ENCODE results near the gene DIO1.
"Not testable (repeated sequence)": the region's sequence is repeated elsewhere in the genome, so short reads cannot be mapped to it uniquely, and the experiment has no call there.

The DIO1 gene

DNA sequence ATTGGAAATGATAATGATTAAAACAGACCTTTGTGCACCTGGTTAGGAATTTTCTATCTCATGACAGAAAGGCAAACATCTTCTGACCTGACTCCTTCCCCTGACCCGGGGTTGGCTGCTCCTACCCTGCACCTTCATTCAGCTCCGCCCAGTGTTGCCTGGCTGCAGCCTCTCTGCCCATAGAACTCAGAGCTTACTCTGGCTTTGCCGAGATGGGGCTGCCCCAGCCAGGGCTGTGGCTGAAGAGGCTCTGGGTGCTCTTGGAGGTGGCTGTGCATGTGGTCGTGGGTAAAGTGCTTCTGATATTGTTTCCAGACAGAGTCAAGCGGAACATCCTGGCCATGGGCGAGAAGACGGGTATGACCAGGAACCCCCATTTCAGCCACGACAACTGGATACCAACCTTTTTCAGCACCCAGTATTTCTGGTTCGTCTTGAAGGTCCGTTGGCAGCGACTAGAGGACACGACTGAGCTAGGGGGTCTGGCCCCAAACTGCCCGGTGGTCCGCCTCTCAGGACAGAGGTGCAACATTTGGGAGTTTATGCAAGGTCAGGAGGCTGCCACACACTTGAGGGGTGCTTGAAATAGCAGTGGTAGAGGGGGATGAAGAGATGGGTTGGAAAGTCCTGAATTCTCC, at the start of gene DIO1:
DIO1 (plus strand) TSS at position 189 of the 638 bp plus-strand sequence; CDS start at position 213, 24 bp downstream.
- no peak for DNase-seq (ENCODE audit: insufficient read length, low spot score)
- no peak for FAIRE-seq
- TF ChIP-seq POLR2A (IDR thresholded peaks at IDR 0.05; ENCODE audit: low read depth, low read length) = no peak

DNA sequence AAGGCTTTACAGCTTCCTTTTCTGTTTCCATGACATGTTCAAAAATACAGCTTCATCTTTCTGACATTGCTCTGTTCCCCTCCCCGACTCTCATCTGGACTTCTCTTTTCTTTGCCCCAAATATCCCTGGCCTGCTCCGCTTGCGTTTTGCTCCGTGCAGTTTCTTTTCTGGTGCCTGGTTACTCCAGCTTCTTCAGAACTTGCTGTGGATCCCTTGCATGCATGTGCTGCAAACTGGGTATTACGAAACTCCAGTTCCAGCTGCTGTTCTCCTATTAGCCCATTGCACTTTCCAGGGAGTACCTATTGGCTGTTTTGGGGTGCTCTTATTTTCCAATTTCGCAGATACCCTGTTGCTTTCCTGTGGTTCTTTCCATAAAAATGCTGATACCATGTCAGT, 46.0 kb upstream of the DIO1 start:
- TF ChIP-seq POLR2A (IDR thresholded peaks at IDR 0.05; ENCODE audit: low read depth, low read length) = no peak
- DNase-seq (ENCODE audit: insufficient read length, low spot score) (no peak), FAIRE-seq (no peak)

DNA sequence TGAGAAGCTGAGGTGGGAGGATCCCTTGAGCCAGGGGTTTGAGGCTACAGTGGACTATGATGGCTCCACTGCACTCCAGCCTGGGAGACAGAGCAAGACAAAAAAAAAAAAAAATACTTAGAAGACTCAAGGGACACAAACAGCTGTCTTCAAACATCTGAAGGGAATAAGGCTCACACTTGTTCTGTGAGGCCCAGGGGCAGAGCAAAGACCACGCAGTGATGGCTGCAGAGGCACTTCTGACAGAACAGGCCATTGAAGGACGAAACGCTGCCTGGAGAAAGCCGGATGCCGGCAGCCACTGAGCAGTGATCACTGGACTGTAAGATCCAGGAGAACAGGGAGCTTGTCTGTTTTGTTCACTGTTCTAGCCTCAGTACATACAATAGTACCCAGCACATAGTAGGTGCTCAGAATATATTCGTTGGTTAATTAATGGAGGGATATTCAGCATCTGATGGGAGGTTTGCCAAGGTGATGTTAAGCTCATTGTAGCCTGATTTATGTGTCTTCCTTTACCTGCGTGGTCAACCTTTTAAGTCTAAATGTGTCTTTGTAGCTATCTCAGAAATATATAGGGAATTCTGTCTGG, 43.8 kb upstream of the DIO1 start:
- no peak for FAIRE-seq
- DNase-seq (ENCODE audit: insufficient read length, low spot score) = no peak
- no peak for TF ChIP-seq POLR2A (IDR thresholded peaks at IDR 0.05; ENCODE audit: low read depth, low read length)

DNA sequence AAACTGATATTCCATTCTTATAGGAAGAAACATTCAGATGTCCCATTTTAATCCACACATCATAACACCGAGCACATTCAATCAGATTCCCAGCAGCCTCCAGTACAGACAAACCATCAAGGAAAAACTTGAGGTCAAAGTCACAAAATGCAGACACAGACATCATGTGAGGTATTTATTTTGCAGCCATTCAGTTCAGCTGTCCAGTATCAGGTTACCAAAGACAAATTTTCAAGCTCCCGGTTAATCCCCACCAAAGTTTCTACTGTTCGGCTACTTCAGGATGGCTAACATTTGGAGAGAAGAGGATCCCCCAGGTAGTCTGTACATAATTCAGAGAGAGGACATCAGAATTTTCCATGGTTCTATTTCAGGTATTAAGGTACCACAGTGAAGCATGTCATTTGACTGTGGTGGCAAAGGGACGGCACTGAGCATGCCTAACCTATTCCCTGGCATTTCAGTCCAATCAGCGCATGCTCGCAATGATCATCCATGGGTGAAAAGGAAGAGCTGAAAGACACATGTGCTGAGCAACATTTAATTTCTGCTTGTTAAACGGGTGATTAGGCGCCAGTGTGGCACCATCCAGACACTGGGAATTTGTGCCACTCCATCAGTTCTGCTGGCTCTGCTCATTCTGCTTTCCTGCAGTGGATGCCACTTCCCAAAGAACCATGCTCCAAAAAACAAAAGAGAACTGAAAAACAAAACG, 42.3 kb upstream of the DIO1 start:
- FAIRE-seq = no peak
- no peak for TF ChIP-seq POLR2A (IDR thresholded peaks at IDR 0.05; ENCODE audit: low read depth, low read length)
- DNase-seq (ENCODE audit: insufficient read length, low spot score) = no peak

DNA sequence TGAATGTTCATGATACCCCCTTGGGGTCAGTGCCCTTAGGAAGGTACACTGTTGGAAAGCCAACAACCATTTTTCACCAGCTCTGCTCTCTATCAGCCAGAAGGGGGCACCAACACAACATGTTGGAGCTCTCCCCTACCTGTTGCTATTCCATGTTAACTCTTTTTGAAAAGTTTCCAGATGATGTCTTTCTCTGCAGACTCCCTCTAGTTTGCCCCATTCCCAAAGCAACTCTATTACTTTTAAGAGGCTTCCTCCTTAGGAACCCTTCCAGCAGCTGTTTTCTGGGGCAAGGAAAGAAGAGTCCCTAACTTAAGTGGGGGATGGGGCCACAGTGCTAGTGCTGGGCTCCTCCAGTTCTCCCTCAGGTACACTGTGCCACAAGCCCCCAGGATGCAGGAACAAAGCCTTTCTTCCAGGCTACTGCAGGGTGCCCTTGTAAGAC, 33.0 kb upstream of the DIO1 start:
- FAIRE-seq = peak; percentile 72
- peak; percentile 26 for DNase-seq (ENCODE audit: insufficient read length, low spot score)
- TF ChIP-seq POLR2A (IDR thresholded peaks at IDR 0.05; ENCODE audit: low read depth, low read length) = no peak

DNA sequence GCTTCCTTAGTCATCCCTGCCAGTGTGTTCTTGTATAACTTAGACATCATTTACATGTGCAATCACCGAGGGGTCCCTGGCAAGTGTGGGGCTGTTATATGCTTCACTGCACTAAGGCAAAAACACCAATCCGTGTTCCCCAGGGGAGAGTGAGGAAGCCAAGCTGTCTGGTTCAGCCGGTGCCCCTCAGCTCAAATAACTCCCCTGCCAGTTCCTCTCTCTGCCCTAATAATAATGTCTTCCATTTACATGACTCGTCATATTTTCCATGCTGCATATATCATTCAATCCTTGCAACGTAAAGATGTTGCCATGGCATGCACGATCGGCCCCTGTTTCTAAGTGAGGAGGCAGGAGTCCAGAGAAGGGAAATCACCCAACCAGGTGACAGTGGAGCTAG, 31.5 kb upstream of the DIO1 start:
- no peak for DNase-seq (ENCODE audit: insufficient read length, low spot score)
- no peak for TF ChIP-seq POLR2A (IDR thresholded peaks at IDR 0.05; ENCODE audit: low read depth, low read length)
- FAIRE-seq = no peak

DNA sequence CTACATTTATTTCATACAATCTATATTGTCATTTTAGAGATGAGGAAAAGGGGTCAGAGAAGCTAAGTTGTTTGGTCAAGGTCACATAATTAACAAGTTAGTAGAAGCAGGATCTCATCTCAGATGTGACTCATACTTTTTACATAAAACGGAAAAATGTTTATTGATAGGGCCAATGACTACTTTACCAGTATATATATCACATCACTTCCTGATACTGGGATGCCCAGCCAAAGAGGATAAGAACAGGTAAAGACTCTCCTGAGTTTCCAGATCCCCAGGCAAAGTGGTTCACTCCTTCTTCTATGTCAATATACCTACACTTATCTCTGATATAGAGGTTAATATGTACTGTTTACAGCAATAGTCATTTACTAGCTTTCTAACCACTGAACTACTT, 25.4 kb upstream of the DIO1 start:
- FAIRE-seq = no peak
- no peak for TF ChIP-seq POLR2A (IDR thresholded peaks at IDR 0.05; ENCODE audit: low read depth, low read length)
- DNase-seq (ENCODE audit: insufficient read length, low spot score) = no peak

DNA sequence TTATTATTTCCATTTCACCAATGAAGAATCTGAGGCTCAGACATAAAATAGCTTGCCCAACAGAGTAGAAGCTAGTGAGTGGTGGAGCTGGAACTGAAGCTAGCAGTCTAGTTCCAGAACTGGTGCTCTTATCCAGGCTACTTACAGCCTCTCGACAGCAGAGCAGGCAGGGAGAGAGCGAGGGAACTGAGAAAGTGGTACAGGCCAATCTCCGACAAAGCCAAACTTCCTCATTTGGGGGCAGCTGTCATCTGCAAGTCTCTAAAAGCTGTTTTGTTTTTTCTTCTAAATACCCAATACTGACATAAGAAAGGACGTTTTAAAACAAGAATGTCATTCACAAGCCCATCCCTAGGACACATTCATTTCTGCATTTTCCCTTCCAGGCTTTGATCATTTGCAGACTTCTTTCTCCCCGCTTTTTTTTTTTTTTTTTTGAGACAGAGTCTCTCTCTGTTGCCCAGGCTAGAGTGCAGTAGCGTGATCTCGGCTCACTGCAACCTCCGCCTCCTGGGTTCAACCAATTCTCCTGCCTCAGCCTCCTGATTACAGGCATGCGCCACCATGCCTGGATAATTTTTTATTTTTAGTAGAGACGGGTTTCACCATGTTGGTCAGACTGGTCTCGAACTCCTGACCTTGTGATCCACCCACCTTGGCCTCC, 24.4 kb upstream of the DIO1 start:
- FAIRE-seq (no peak), DNase-seq (ENCODE audit: insufficient read length, low spot score) (no peak)
- TF ChIP-seq POLR2A (IDR thresholded peaks at IDR 0.05; ENCODE audit: low read depth, low read length) = no peak

DNA sequence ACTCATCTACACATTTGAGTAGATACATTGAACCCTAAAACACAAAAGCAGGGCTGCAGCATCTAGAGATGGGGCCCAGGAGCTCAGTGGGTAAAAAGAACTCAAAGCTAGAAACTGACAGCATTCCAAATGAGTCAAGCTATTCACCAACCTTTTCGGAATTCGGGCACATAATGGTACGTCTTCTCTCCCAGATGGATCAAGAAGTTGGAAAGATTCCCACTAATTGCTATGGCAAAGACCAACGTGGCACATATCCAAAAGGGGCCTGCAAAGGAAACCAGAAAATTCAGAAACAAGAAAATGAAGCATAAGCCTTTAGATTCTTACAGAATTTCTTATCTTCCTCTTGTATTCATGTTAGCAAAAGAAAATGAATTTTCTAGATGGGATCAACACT, 22.8 kb upstream of the DIO1 start:
- no peak for TF ChIP-seq POLR2A (IDR thresholded peaks at IDR 0.05; ENCODE audit: low read depth, low read length)
- DNase-seq (ENCODE audit: insufficient read length, low spot score) (no peak), FAIRE-seq (no peak)

DNA sequence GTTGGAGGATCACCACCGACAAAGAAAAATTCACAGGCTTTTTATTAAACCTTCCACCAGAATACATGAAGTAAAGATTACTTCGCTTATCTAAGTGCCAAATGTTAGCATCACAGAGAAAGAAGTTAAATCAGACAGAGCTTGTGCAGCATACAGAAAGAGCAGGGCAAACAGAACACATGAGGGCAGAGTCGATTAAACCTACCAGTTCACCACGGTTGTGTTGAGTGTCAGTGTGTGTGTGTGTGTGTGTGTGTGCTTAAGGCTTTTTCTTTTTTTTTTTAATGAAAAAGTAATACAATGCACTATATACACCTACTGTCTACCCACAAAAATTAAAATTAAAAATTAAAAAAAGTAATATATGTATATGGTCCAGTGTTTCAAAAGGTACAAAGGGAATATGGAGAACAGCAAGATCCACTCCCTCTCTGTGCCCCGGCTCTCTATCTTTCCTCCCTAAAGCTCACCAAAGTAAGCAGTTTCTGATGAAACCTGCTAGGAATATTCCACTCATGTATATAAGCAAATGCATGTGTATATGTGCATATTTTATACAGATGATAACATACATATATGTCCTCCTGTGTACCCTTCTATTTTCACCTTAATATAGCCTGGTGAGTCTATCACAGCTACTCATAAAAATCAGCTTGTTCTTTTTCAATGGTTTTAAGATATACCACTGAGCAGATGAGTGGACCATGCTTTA, 22.1 kb upstream of the DIO1 start:
- FAIRE-seq (no peak), DNase-seq (ENCODE audit: insufficient read length, low spot score) (no peak)
- TF ChIP-seq POLR2A (IDR thresholded peaks at IDR 0.05; ENCODE audit: low read depth, low read length) = no peak

DNA sequence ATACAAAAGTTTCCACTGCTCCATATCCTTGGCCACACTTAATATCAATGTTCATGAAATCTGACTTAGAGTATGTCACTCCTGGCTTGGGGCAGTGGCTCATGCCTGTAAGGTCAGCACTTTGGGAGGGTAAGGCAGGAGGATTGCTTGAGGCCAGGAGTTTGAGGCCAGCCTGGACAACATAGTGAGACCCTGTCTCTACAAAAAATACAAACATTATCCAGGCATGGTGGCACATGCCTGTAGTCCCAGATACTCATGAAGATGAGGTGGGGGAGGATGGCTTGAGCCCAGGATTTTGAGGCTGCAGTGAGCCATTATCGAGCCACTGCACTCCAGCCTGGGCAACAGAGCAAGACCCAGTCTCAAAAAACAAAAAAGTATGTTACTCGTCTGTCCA, 18.8 kb upstream of the DIO1 start:
- FAIRE-seq; DNase-seq (ENCODE audit: insufficient read length, low spot score): not testable (repeated sequence)

DNA sequence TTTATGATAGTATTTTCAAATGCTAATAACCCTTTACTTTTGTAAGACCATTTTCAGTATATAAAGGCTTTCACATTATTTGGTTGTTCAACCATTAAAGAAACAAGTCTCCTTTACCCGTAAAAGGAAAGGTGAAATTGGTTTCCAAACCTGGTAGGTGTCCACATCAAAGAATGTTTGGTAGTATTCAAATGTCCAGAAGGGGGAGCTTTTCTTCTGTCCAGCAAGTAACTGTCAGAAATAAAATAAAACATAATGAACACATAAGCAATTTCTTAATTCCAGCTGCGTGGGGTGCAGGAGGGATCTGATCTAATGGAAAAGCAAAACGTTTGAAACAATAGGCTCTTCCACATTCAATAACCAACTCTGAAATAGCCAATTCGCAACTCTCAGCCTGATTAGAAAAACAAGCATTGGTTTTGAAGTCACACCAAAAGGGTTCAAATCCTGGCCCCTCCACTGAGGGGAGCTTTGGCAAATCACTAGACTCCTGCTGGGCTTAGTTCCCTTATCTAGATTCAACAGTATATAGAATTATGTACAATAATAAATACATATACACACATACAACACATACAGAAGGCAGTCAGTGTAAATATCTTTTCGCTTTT, 15.4 kb upstream of the DIO1 start:
- TF ChIP-seq POLR2A (IDR thresholded peaks at IDR 0.05; ENCODE audit: low read depth, low read length) = no peak
- FAIRE-seq (peak; percentile 38), DNase-seq (ENCODE audit: insufficient read length, low spot score) (no peak)

DNA sequence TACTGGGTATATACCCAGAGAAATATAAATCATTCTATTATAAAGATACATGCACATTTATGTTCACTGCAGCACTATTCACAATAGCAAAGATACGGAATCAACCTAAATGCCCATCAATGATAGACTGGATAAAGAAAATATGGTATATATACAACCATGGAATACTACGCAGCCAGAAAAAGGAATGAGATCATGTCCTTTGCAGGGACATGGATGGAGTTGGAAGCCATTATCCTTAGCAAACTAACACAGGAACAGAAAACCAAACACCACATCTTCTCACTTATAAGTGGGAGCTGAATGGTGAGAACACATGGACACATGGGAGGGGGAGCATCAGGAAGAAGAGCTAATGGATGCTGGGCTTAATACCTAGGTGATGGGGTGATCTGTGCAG, 12.1 kb upstream of the DIO1 start:
- FAIRE-seq; DNase-seq (ENCODE audit: insufficient read length, low spot score): not testable (repeated sequence)

DNA sequence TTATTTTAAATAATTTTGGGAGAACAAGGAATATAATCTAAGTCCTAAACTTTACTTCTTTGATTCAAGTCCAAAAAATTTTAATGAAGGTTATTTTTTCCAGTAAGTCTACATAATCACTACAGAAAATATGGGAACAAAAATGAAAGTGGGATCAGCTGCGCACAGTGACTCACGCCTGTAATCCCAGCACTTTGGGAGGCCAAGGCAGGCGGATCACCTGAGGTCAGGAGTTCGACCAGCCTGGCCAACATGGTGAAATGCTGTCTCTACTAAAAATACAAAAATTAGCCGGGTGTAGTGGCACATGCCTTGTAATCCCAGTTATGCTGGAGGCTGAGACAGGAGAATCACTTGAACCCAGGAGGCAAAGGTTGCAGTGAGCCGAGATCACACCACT, 10.4 kb upstream of the DIO1 start:
- not testable (repeated sequence) for DNase-seq (ENCODE audit: insufficient read length, low spot score); FAIRE-seq
